Keratinocyte (primary cell): ENCODE results near the gene SPATA12.

Experiments used
- EZH2 ChIP-seq: IDR thresholded peaks from one replicate; pipeline ENCODE4 v1.6.1; 2012; ENCODE audit warnings: inconsistent platforms, mild to moderate bottlenecking, low read length, moderate library complexity
- TF ChIP-seq, protein P1 (sequence below), 3 experiments: IDR thresholded peaks in 1 of 3; conservative IDR thresholded peaks in 1 of 3; optimal IDR thresholded peaks in 1 of 3; 2 replicates in 2 of 3; 3 replicates in 1 of 3; pipeline versions ENCODE3 to v1.5.1; 2011; ENCODE audit warnings: low read length in 3 of 3, mild to moderate bottlenecking in 3 of 3, moderate library complexity in 2 of 3, control low read depth in 1 of 3, inconsistent platforms in 1 of 3; ENCODE audit not compliant: insufficient read depth in 2 of 3; ENCODE audit errors: extremely low read depth in 1 of 3

DNA sequence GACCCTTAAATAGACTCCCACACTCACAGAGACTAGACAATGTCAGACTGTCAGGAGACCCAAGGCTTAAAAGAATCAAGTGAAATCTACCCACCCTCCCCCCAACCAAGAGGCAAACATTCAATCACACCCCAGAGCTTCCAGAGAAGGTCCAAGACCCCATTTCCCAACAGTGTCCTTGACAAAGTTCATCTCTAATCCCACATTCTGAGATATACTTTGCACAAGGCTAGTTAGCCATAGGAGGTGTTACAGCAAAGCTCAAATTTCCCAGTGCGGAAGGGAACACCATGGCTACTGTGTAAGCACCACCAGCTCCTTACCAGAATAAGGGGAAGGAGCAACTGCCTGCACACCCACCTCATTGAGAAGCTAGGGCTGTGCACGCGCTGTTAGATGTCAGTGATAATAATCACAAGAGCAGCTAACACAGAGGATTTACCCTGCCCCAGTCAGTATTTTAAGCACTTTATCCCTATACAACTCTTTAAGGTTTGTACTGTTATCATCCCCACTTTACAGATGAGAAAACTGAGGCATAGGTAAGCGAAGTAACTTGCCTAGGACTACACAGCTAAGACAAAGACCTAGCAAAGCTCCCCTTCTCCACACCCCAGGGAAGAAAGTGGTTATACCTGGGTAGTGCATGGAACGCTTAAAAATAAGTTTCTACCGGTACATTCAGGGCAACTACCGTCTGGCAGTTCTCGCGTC is 17.3 kb downstream of the SPATA12 start:
- TF ChIP-seq, protein P1, sequence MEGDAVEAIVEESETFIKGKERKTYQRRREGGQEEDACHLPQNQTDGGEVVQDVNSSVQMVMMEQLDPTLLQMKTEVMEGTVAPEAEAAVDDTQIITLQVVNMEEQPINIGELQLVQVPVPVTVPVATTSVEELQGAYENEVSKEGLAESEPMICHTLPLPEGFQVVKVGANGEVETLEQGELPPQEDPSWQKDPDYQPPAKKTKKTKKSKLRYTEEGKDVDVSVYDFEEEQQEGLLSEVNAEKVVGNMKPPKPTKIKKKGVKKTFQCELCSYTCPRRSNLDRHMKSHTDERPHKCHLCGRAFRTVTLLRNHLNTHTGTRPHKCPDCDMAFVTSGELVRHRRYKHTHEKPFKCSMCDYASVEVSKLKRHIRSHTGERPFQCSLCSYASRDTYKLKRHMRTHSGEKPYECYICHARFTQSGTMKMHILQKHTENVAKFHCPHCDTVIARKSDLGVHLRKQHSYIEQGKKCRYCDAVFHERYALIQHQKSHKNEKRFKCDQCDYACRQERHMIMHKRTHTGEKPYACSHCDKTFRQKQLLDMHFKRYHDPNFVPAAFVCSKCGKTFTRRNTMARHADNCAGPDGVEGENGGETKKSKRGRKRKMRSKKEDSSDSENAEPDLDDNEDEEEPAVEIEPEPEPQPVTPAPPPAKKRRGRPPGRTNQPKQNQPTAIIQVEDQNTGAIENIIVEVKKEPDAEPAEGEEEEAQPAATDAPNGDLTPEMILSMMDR (optimal IDR thresholded peaks at IDR 0.05 in 1 of 3, IDR thresholded peaks at IDR 0.05 in 1 of 3, conservative IDR thresholded peaks at IDR 0.05 in 1 of 3; ENCODE audit: extremely low read depth in 1 of 3, insufficient read depth in 2 of 3, low read length in 3 of 3), result no peak
- TF ChIP-seq EZH2, result no peak
